IMR-90 (cell line): ENCODE measurements around the gene FAM168A. TPM values are rescaled to one million over a fixed set of nuclear protein-coding genes. Genes with fewer than 3 reads are reported as not detected.

Experiments
- ATAC-seq: fragments of 200-7000 bp; cut with Tn5 transposase; 2 replicates; pipeline ENCODE4 v1.9.1; 2020; ENCODE audit warnings: low read depth, mild to moderate bottlenecking, moderate library complexity
- BruUV-seq: library from RNA; stranded (reverse); fragments of 400-500 nt; replicated peaks from 2 replicates; lab custom pipeline; 2021; lab: Mats Ljungman, UMichigan
- CTCF ChIA-PET: fragments of 300-600 bp; formaldehyde crosslinking; extraction: SDS; loops from one replicate; lab custom pipeline; 2021; ENCODE audit warnings: antibody characterized with exemption; lab: Yijun Ruan, JAX
- POLR2A ChIA-PET: fragments of 300-600 bp; sonication (Branson Sonifier 250); formaldehyde crosslinking; loops from one replicate; lab custom pipeline; 2022; ENCODE audit warnings: antibody characterized with exemption; ENCODE audit not compliant: unreplicated experiment; lab: Charles Lee
- DNase-seq: peaks from one replicate; pipeline ENCODE4 v3.0.0; 2013
- H2AFZ ChIP-seq: replicated peaks from 2 replicates; pipeline ENCODE3; 2013; ENCODE audit warnings: low read length, mild to moderate bottlenecking; ENCODE audit not compliant: poor library complexity
- H2AK5ac ChIP-seq: 2 replicates; pipeline ENCODE4 v1.6.1; 2013; ENCODE audit warnings: low read depth, low read length, inconsistent platforms
- H2AK9ac ChIP-seq: replicated peaks from 2 replicates; pipeline ENCODE3; 2013; ENCODE audit warnings: mild to moderate bottlenecking, low read depth, low read length, moderate library complexity; ENCODE audit not compliant: poor library complexity
- H2BK120ac ChIP-seq: 2 replicates; pipeline ENCODE4 v1.6.1; 2013; ENCODE audit warnings: low read depth, low read length, inconsistent platforms
- H2BK15ac ChIP-seq: 3 replicates; pipeline ENCODE4 v1.6.1; 2013; ENCODE audit warnings: low read depth, low read length, inconsistent platforms
- H2BK20ac ChIP-seq: 2 replicates; pipeline ENCODE4 v1.6.1; 2013; ENCODE audit warnings: low read depth, mild to moderate bottlenecking, inconsistent platforms, low read length, moderate library complexity
- H2BK5ac ChIP-seq: 2 replicates; pipeline ENCODE4 v1.6.1; 2013; ENCODE audit warnings: mild to moderate bottlenecking, low read depth, low read length, inconsistent platforms; ENCODE audit not compliant: poor library complexity, severe bottlenecking
- H3K14ac ChIP-seq: replicated peaks from 2 replicates; pipeline ENCODE4 v1.6.1; 2013; ENCODE audit warnings: low read depth, low read length, inconsistent platforms
- H3K18ac ChIP-seq: 2 replicates; pipeline ENCODE4 v1.6.1; 2013; ENCODE audit warnings: low read depth, low read length, control low read depth
- H3K23ac ChIP-seq: 2 replicates; pipeline ENCODE4 v1.6.1; 2013; ENCODE audit warnings: low read depth, low read length, inconsistent platforms
- H3K27ac ChIP-seq: 2 replicates; pipeline ENCODE4 v1.5.1; 2013; ENCODE audit warnings: mild to moderate bottlenecking, control low read depth, low read length; ENCODE audit not compliant: insufficient read depth
- H3K27me3 ChIP-seq: 2 replicates; pipeline ENCODE4 v1.6.1; 2013; ENCODE audit warnings: low read length; ENCODE audit not compliant: control insufficient read depth, insufficient read depth
- H3K36me3 ChIP-seq: 2 replicates; pipeline ENCODE4 v1.6.1; 2013; ENCODE audit warnings: low read length, mixed read lengths; ENCODE audit not compliant: control insufficient read depth, insufficient read depth
- H3K4ac ChIP-seq: 2 replicates; pipeline ENCODE4 v1.6.1; 2013; ENCODE audit warnings: low read depth, low read length, inconsistent platforms
- H3K4me1 ChIP-seq: 2 replicates; pipeline ENCODE4 v1.6.1; 2013; ENCODE audit warnings: low read length, mixed read lengths; ENCODE audit not compliant: control insufficient read depth, insufficient read depth
- H3K4me2 ChIP-seq: 2 replicates; pipeline ENCODE4 v1.6.1; 2013; ENCODE audit warnings: low read depth, mild to moderate bottlenecking, control low read depth, low read length, moderate library complexity
- H3K4me3 ChIP-seq: 2 replicates; pipeline ENCODE4 v1.5.1; 2013; ENCODE audit warnings: low read depth, mild to moderate bottlenecking, control low read depth, low read length, moderate library complexity; ENCODE audit not compliant: insufficient read depth
- H3K56ac ChIP-seq: 2 replicates; pipeline ENCODE4 v1.6.1; 2013; ENCODE audit warnings: low read length, inconsistent platforms; ENCODE audit not compliant: insufficient read depth; ENCODE audit errors: extremely low read depth
- H3K79me1 ChIP-seq, 2 experiments: 2 replicates each; pipeline ENCODE4 v1.6.1; 2013; ENCODE audit warnings: low read length in 2 of 2, inconsistent platforms in 1 of 2, low read depth in 1 of 2
- H3K9ac ChIP-seq: 2 replicates; pipeline ENCODE4 v1.6.1; 2013; ENCODE audit warnings: low read depth, low read length, control low read depth
- H3K9me1 ChIP-seq: 2 replicates; pipeline ENCODE4 v1.6.1; 2013; ENCODE audit warnings: low read length, inconsistent platforms; ENCODE audit not compliant: insufficient read depth
- H3K9me3 ChIP-seq: 2 replicates; pipeline ENCODE4 v1.6.1; 2013; ENCODE audit warnings: low read length; ENCODE audit not compliant: control insufficient read depth, insufficient read depth
- H4K20me1 ChIP-seq: 2 replicates; pipeline ENCODE4 v1.6.1; 2013; ENCODE audit warnings: low read length, inconsistent platforms; ENCODE audit not compliant: insufficient read depth
- H4K5ac ChIP-seq: 2 replicates; pipeline ENCODE4 v1.6.1; 2013; ENCODE audit warnings: mild to moderate bottlenecking, low read depth, low read length, control low read depth
- H4K8ac ChIP-seq, 2 experiments: 2 replicates each; pipeline ENCODE4 v1.6.1; 2013; ENCODE audit warnings: low read depth in 2 of 2, low read length in 2 of 2, control low read depth in 1 of 2, inconsistent platforms in 1 of 2
- H4K91ac ChIP-seq: 2 replicates; pipeline ENCODE4 v1.6.1; 2013; ENCODE audit warnings: low read depth, low read length, inconsistent platforms; ENCODE audit not compliant: insufficient read depth
- BHLHE40 ChIP-seq: fragments of 150-350 bp; IDR thresholded peaks from 2 replicates; pipeline ENCODE4 v1.6.1; 2016; ENCODE audit warnings: mild to moderate bottlenecking, low read depth, low read length
- CEBPB ChIP-seq: IDR thresholded peaks from 2 replicates; pipeline ENCODE4 v1.6.1; 2012; ENCODE audit warnings: low read depth, low read length, improper control_type of control experiment
- CTCF ChIP-seq: conservative IDR thresholded peaks from 2 replicates; pipeline ENCODE4 v1.5.1; 2012; ENCODE audit warnings: mild to moderate bottlenecking, low read depth, low read length, improper control_type of control experiment
- ELK1 ChIP-seq: fragments of 150-350 bp; IDR thresholded peaks from 2 replicates; pipeline ENCODE4 v1.6.1; 2016; ENCODE audit warnings: low read depth, mild to moderate bottlenecking, low read length, moderate library complexity, borderline replicate concordance
- FOS ChIP-seq: fragments of 150-350 bp; IDR thresholded peaks from 2 replicates; pipeline ENCODE4 v1.6.1; 2016; ENCODE audit warnings: low read depth, low read length
- NFE2L2 ChIP-seq: fragments of 150-350 bp; IDR thresholded peaks from 2 replicates; pipeline ENCODE4 v1.6.1; 2016; ENCODE audit warnings: low read depth, mild to moderate bottlenecking, low read length
- POLR2A ChIP-seq: IDR thresholded peaks from 2 replicates; pipeline ENCODE4 v1.6.1; 2012; ENCODE audit warnings: mild to moderate bottlenecking, low read depth, low read length
- RAD21 ChIP-seq: IDR thresholded peaks from 2 replicates; pipeline ENCODE4 v1.6.1; 2012; ENCODE audit warnings: low read length, improper control_type of control experiment
- RFX5 ChIP-seq: IDR thresholded peaks from 2 replicates; pipeline ENCODE4 v1.8.0; 2012; ENCODE audit warnings: low read depth, mild to moderate bottlenecking, low read length, moderate library complexity
- SMC3 ChIP-seq: fragments of 150-350 bp; IDR thresholded peaks from 2 replicates; pipeline ENCODE4 v1.6.1; 2016; ENCODE audit warnings: low read depth, mild to moderate bottlenecking, antibody characterized with exemption, low read length, moderate library complexity
- WGBS, 2 experiments: methylation state at CpG; one replicate each; pipeline versions ENCODE4 v1.1.5 to v1.1.7; 2013; ENCODE audit warnings: missing lambda C conversion rate in 2 of 2; ENCODE audit not compliant: insufficient read length in 1 of 2; ENCODE audit errors: extremely low coverage in 2 of 2; 5-methylcytosine and 5-hydroxymethylcytosine counted together
- dilution Hi-C: fragments of 300-500 bp; cut with HindIII; formaldehyde crosslinking; loops from one replicate; pipeline ENCODE4 v1.14.3; 2018; ENCODE audit warnings: low sequenced_read_pairs; ENCODE audit not compliant: unreplicated experiment
- in situ Hi-C: fragments of 300-500 bp; cut with MboI; formaldehyde crosslinking; loops from 3 replicates; pipeline ENCODE4 v1.14.3; 2019; ENCODE audit warnings: low sequenced_read_pairs, inconsistent platforms, mixed read lengths
- intact Hi-C: fragments of 100-400 bp; cut with micrococcal nuclease; formaldehyde crosslinking; loops from 2 replicates; pipeline ENCODE4 v1.10.0; 2022
- polyA plus RNA-seq, 3 experiments: library from polyadenylated mRNA; depleted of rRNA; stranded (reverse); fragments of >200 nt; gene quantifications; 2 replicates each; pipeline ENCODE4 v1.2.3, GENCODE V29; 2012; ENCODE audit warnings: low replicate concordance in 1 of 3
- total RNA-seq: library from RNA; depleted of rRNA; stranded (reverse); fragments of >200 nt; gene quantifications from 2 replicates; pipeline ENCODE4 v1.2.3, GENCODE V29; 2012

Gene FAM168A
- total and polyA plus RNA-seq, 2 of the 4 experiments (the other 2 are of a cell fraction): 13.1 to 22.8 TPM

GRCh38 chr11:73469401-73469800 is 128.5 kb downstream of the FAM168A start:
- no peak overlapping the region for H3K9ac ChIP-seq
- H3K9me1 ChIP-seq: 0 out of 2 replicates have a peak, but pooled peaks cover 2% of the 10 kb centered on the region
- no peak overlapping the region for H2AK9ac ChIP-seq
- dilution Hi-C loops: no loop called here
- no peak overlapping the region for H2BK15ac ChIP-seq
- H3K36me3 ChIP-seq: peaks cover 2% of the 10 kb centered on the region; the same call in 1 of the 2 replicates
- no peak overlapping the region for H3K14ac ChIP-seq
- H3K27ac ChIP-seq: no peak overlapping the region
- no peak for TF ChIP-seq CTCF
- no peak for TF ChIP-seq SMC3
- no peak for TF ChIP-seq CEBPB
- no peak for TF ChIP-seq POLR2A
- no peak for TF ChIP-seq BHLHE40
- no peak for TF ChIP-seq FOS
- TF ChIP-seq NFE2L2: no peak
- no peak for TF ChIP-seq RFX5
- TF ChIP-seq ELK1: no peak
- no peak for TF ChIP-seq RAD21
- no peak overlapping the region for H2BK5ac ChIP-seq
- no peak overlapping the region for H3K18ac ChIP-seq
- no peak overlapping the region for H2AFZ ChIP-seq
- no peak overlapping the region for H3K23ac ChIP-seq
- H2BK120ac ChIP-seq: no peak overlapping the region
- no peak overlapping the region for H4K8ac ChIP-seq
- ChIA-PET CTCF (no interaction called here), POLR2A (no interaction called here)
- no peak overlapping the region for H3K4me2 ChIP-seq
- no peak overlapping the region for H4K5ac ChIP-seq
- H4K20me1 ChIP-seq: peaks cover 2% of the 10 kb centered on the region; the same call in 1 of the 2 replicates
- H2BK20ac ChIP-seq: no peak overlapping the region
- H3K56ac ChIP-seq: no peak overlapping the region
- H3K27me3 ChIP-seq: no peaks in the 10 kb centered on the region
- H3K4me3 ChIP-seq: no peak overlapping the region
- H3K9me3 ChIP-seq: no peaks in the 10 kb centered on the region
- H2AK5ac ChIP-seq: no peak overlapping the region
- ATAC-seq (no peak), DNase-seq (no peak)
- no CpG with 5 or more reads among the region's 3 CpGs for WGBS, 2 experiments
- H3K79me1 ChIP-seq: peaks cover 13 to 17% of the 10 kb centered on the region in 2 experiments; a peak in 2 of 4 replicates
- BruUV-seq: no TSS peak
- peaks cover 4% of the 10 kb centered on the region for H3K4me1 ChIP-seq
- intact Hi-C loops: no loop called here
- in situ Hi-C loops: no loop called here
- no peak overlapping the region for H3K4ac ChIP-seq
- no peak overlapping the region for H4K91ac ChIP-seq
